DMS153 treated with DMSO at 0.1 percent for 48 hours (cell line): ENCODE results near the gene AAR2.

ENCODE experiments used
- DNase-seq: peaks from one replicate; lab custom pipeline; 2025; ENCODE audit not compliant: unreplicated experiment; lab: John Stamatoyannopoulos, UW

Gene AAR2

GRCh38 chr20:36275441-36276189 lies 39.3 kb downstream of the AAR2 start:
- DNase-seq: no peak

DNA sequence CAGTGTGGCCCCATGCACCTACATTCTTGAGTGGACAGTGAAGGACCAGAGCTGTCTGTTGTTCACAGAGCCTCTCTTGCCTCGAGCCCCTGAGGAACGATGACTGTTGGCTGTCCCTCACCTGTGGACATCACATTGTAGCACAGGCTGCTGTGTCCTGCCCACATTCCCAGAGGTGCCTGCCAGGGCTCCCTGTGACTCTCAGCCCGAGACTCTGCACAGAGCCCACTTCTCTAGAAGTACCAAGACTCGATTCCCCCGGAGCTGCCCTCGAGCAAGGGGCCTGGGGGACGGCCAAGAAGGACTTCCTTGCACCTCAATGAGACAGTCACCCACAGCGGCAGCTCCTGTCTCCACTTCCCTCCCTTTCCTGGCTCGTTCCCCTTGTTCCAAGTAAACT lies 41.3 kb downstream of the AAR2 start:
- DNase-seq: no peak

DNA sequence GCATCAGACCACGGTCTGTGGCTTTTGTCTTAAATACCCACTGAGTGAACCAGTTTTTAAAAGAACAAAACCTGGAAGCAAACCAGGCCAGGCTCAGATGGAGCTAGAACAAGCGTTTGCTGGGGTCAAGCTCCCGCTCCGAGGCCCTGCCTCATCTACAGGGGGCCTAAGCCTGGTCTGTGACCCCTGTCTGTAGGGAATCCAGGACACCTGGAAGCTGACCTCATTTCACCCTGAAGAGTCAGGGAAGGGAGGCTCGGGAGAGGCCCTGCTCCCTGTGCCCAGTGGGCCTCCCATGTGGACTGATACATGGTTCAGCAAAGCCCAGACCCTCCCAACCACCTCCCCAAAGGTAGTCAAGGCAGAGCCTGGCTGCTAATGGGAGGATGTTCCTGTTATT lies 43.1 kb downstream of the AAR2 start:
- DNase-seq: no peak

DNA sequence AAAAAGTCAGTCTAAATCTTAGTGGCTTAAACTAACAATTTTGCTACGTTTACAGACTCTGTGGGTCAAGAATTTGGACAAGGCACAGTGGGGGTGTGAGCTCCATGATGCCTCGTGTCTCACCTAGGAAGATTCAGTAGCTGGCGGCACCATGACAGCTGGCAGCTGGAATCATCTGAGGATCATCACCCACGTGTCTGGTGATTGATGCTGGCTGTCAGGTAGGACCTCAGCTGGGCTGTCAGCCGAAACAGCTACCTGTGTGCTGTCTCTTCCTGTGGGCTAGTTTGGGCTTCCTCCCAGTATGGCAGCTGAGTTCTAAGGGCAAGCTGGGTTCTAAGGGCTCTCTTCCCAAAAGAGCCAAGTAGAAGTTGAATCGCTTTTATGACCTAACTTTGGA lies 43.5 kb downstream of the AAR2 start:
- no peak for DNase-seq

GRCh38 chr20:36281785-36282380 lies 45.6 kb downstream of the AAR2 start:
- no peak for DNase-seq

- no peak for DNase-seq
Measured at GRCh38 chr20:36284751-36285150, 48.5 kb downstream of the AAR2 start.

DNA sequence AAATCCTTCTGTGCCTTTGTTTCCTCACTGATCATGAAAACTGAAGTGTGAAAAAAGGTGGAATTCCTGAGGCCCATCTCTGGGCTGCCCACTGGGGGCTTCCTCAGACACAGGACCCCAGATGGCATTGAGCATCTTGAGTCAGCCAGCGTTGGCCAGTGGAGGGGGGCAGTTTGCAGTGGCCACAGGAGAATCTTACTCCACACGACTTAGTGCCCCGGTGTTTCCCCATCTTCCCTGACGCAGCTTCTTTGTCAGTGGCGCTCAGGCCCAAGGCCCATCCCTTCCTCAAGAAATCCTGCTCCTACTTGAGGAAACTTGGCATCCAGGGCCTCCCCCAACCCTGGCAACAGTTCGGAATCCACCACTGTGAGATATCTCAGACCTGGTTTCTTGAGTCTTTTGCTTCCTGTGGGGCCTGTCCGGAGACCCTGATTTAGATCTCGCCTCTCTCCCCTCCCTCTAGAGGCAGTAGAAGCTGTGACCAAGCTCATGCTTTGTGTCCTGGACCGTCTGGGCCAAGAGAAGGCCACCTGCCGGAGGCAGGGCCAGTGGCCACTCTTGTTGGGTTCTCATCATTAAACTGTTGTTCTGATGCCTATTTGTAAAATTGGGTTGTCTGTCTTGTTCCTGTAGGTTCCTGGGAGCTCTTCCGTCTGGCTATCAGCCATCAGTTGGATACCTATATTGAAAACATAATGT lies 49.6 kb downstream of the AAR2 start:
- DNase-seq: no peak

GRCh38 chr20:36297656-36298055 lies 61.4 kb downstream of the AAR2 start:
- DNase-seq: no peak

GRCh38 chr20:36298061-36298460 lies 61.8 kb downstream of the AAR2 start:
- DNase-seq: no peak

DNA sequence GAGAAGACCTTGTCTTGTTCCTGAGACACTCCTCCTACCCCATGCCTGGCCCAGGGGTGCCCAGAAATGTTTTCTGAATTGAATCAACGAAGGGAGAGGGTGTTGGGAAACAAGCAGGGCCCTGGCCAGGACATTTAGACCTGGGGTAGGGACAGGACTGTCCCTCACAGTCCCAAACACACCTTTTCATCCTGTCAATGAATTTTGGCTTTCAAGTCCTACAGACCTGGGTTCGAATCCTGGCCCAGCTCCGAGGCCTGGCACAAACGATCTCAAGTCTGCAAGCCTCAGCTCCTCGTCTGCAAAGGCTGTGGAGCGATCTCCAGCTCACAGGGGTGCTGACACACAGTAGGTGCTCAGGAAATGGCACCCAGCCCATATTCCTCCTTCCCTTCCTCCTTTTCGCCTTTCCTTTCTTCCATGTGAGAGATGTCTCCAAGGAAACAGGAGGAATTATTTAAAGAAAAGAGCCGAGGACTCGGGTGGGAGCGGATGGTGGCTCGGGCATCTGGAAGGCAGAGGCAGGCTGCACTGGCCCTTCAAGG lies 62.6 kb downstream of the AAR2 start:
- DNase-seq: no peak

- DNase-seq: no peak
Measured at GRCh38 chr20:36299459-36299858, 63.2 kb downstream of the AAR2 start.

GRCh38 chr20:36301359-36302119 lies 65.3 kb downstream of the AAR2 start:
- no peak for DNase-seq

GRCh38 chr20:36303020-36303595 lies 66.8 kb downstream of the AAR2 start:
- DNase-seq: no peak

GRCh38 chr20:36303831-36304230 lies 67.6 kb downstream of the AAR2 start:
- no peak for DNase-seq

DNA sequence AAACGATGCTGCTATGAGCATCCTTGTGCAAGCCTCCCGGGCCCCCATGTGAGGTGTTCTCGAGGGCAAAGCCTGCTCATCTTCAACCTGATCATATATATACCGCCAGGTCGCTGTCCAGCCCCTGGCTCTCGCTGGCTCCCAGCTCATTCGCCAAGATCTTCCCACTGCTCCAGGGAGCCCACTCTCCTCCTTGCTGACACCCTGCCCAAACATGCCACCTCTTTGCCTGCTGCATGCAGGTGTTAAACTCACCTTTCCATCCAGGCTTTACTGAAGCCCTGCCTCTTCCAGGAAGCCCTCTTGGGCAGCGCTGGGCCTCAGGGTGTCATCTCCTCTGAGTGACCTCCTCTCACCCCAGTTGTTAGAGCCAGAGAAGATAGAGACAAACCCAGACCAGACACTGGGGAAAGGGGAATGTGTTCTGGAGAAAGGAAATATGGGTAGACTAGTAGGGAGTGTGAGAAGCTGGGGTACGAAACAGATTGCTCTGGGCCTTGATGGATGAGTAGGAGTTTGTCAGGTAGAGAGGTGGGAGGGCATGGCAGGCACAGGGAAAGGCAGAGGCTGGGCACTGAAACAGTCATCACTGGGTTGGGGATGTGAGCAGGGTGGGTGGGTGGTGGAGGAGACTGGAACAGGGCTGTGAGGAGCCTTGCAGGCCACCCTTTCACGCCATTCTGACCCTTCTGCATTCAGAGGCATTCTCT lies 68.7 kb downstream of the AAR2 start:
- DNase-seq: no peak

GRCh38 chr20:36305602-36306551 lies 69.6 kb downstream of the AAR2 start, which contains the start of gene DLGAP4:
Gene DLGAP4 (plus strand): TSS chr20:36306339. CDS start chr20:36431718, 125,379 bp downstream.
- no peak for DNase-seq
